ENCODE results near the gene RRM1. TPM values are rescaled to one million over a fixed set of nuclear protein-coding genes. Genes with fewer than 3 reads are reported as not detected.
A peak's percentile ranks its signal among the peaks of the same experiment; 100 is the strongest.

Gene RRM1
- total and polyA plus RNA-seq, 2 of the 13 experiments (the other 11 are each of a cell fraction or from before 2014, with no cell fraction given), result 17.3 to 108 TPM

GRCh38 chr11:4094348-4095291, at the start of gene RRM1 (continued):
- TF ChIP-seq PCBP2 (optimal IDR thresholded peaks at IDR 0.05; ENCODE audit: low read depth, low read length, poor library complexity, severe bottlenecking), result no peak
- TF ChIP-seq NCOA2 (CRISPR knock-in tag; IDR thresholded peaks at IDR 0.05), result peak; percentile 51; the same call in 1 of the 2 replicates
- TF ChIP-seq ZSCAN22 (CRISPR knock-in tag; IDR thresholded peaks at IDR 0.05), result no peak
- TF ChIP-seq ZNF232 (CRISPR knock-in tag; IDR thresholded peaks at IDR 0.05; ENCODE audit: borderline replicate concordance), result peak; percentile 67; the same call in 1 of the 2 replicates
- TF ChIP-seq GLI4 (CRISPR knock-in tag; IDR thresholded peaks at IDR 0.05; ENCODE audit: borderline replicate concordance), result no peak
- TF ChIP-seq KLF11 (CRISPR knock-in tag; IDR thresholded peaks at IDR 0.05), result peak; percentile 52; the same call in 1 of the 2 replicates
- peak; percentile 53; the same call in 1 of the 2 replicates for TF ChIP-seq PRMT3 (CRISPR knock-in tag; IDR thresholded peaks at IDR 0.05; ENCODE audit: borderline replicate concordance, low read depth)
- peak; percentile 76; the same call in 1 of the 2 replicates for TF ChIP-seq CBX5 (CRISPR knock-in tag; IDR thresholded peaks at IDR 0.05; ENCODE audit: borderline replicate concordance)
- TF ChIP-seq THRA (CRISPR knock-in tag; IDR thresholded peaks at IDR 0.05; ENCODE audit: borderline replicate concordance), result peak; percentile 68
- no peak for TF ChIP-seq ZNF20 (CRISPR knock-in tag; IDR thresholded peaks at IDR 0.05)
- TF ChIP-seq ZNF775 (CRISPR knock-in tag; IDR thresholded peaks at IDR 0.05; ENCODE audit: borderline replicate concordance), result no peak
- no peak for TF ChIP-seq NR2F1 (CRISPR knock-in tag; IDR thresholded peaks at IDR 0.05)
- TF ChIP-seq ZNF704 (CRISPR knock-in tag; IDR thresholded peaks at IDR 0.05; ENCODE audit: borderline replicate concordance), result no peak
- peak; percentile 90 for TF ChIP-seq SALL2 (CRISPR knock-in tag; IDR thresholded peaks at IDR 0.05)
- TF ChIP-seq FOXA1 (IDR thresholded peaks at IDR 0.05), result no peak
- TF ChIP-seq FOXA1 (CRISPR knock-in tag; IDR thresholded peaks at IDR 0.05), result 0 out of 2 replicates have a peak, but pooled peaks have one; percentile 19
- no peak for TF ChIP-seq KIAA2018 (CRISPR knock-in tag; IDR thresholded peaks at IDR 0.05; ENCODE audit: borderline replicate concordance)
- TF ChIP-seq RELA (CRISPR knock-in tag; IDR thresholded peaks at IDR 0.05), result no peak

Data from HepG2 (cell line).